OCI-LY3 (cell line): ENCODE results near the gene FGGY.

Source experiments
- EZH2phosphoT487 ChIP-seq: fragments of 200-600 bp; shearing (Covaris generic); IDR thresholded peaks from 2 replicates; pipeline ENCODE4 v1.6.1; 2018; ENCODE audit warnings: antibody characterized with exemption, mixed run types, low read depth
- TF ChIP-seq, protein P1 (sequence below): fragments of 200-600, 300-600 bp; sonication (generic); IDR thresholded peaks from 2 replicates; pipeline ENCODE4 v1.5.1; 2014; ENCODE audit warnings: antibody characterized with exemption, low read length, low read depth

DNA sequence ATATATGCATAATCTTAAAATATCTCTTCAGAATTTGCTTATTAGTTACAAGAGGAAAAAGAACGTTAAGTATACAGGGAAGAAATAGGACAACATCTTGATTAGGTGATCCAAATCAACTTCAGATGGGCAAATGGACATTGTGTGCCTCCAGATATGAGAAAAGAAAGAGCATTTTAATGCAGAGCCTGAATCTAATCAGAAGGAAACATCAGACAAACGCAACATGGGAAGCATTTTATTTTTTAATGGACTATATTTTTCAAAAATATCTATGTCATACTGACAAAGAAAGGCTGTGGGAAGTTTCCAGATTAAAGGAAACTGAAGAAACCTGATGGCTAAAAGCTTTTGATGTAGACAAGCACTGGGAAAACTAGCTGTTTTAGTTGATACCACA, 466.5 kb downstream of the FGGY start:
- TF ChIP-seq, protein P1, sequence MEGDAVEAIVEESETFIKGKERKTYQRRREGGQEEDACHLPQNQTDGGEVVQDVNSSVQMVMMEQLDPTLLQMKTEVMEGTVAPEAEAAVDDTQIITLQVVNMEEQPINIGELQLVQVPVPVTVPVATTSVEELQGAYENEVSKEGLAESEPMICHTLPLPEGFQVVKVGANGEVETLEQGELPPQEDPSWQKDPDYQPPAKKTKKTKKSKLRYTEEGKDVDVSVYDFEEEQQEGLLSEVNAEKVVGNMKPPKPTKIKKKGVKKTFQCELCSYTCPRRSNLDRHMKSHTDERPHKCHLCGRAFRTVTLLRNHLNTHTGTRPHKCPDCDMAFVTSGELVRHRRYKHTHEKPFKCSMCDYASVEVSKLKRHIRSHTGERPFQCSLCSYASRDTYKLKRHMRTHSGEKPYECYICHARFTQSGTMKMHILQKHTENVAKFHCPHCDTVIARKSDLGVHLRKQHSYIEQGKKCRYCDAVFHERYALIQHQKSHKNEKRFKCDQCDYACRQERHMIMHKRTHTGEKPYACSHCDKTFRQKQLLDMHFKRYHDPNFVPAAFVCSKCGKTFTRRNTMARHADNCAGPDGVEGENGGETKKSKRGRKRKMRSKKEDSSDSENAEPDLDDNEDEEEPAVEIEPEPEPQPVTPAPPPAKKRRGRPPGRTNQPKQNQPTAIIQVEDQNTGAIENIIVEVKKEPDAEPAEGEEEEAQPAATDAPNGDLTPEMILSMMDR, result no peak
- no peak for TF ChIP-seq EZH2phosphoT487
